Glutamatergic neuron (in vitro differentiated cells): ENCODE results near the gene EEPD1. TPM values are rescaled to one million over a fixed set of nuclear protein-coding genes. Genes with fewer than 3 reads are reported as not detected.

Experiments used
- DNase-seq: peaks from one replicate; pipeline ENCODE4 v3.0.0; 2022
- H3K27ac Mint-ChIP-seq: one replicate; pipeline ENCODE4 v1.8.0; 2020; ENCODE audit warnings: mild to moderate bottlenecking, mixed read lengths, inconsistent platforms; ENCODE audit not compliant: unreplicated experiment
- H3K27me3 Mint-ChIP-seq: one replicate; pipeline ENCODE4 v1.8.0; 2020; ENCODE audit warnings: mild to moderate bottlenecking, moderate library complexity, mixed read lengths, inconsistent platforms; ENCODE audit not compliant: unreplicated experiment
- H3K36me3 Mint-ChIP-seq: one replicate; pipeline ENCODE4 v1.8.0; 2020; ENCODE audit warnings: mild to moderate bottlenecking, mixed read lengths, inconsistent platforms; ENCODE audit not compliant: unreplicated experiment
- H3K4me1 Mint-ChIP-seq: one replicate; pipeline ENCODE4 v1.8.0; 2020; ENCODE audit warnings: mild to moderate bottlenecking, low read depth, mixed read lengths, inconsistent platforms; ENCODE audit not compliant: unreplicated experiment
- H3K4me3 Mint-ChIP-seq: one replicate; pipeline ENCODE4 v1.8.0; 2020; ENCODE audit warnings: mild to moderate bottlenecking, mixed read lengths, inconsistent platforms; ENCODE audit not compliant: unreplicated experiment
- H3K9me3 Mint-ChIP-seq: one replicate; pipeline ENCODE4 v1.8.0; 2020; ENCODE audit warnings: mild to moderate bottlenecking, moderate library complexity, mixed read lengths, inconsistent platforms; ENCODE audit not compliant: unreplicated experiment
- CTCF ChIP-seq: fragments of 200-600 bp; sonication (generic); IDR thresholded peaks from one replicate; pipeline ENCODE4 v1.5.0; 2021; ENCODE audit not compliant: partially characterized antibody, unreplicated experiment
- total RNA-seq: library from RNA; stranded (reverse); fragmentation: NEBNext Ultra II Directional; extraction: Animal tissue kit (Norgen Biotek cat#: 25700); gene quantifications from one replicate; pipeline ENCODE4 v1.2.1, GENCODE V29; 2021; ENCODE audit not compliant: unreplicated experiment

EEPD1 gene
- total RNA-seq, 1 donor from 2014 or later, result 63.9 TPM

- Mint-ChIP-seq H3K27ac (no peak overlapping the region), H3K4me1 (peaks cover 31% of the 10 kb centered on the region), H3K36me3 (peaks cover 11% of the 10 kb centered on the region), H3K9me3 (peaks cover 16% of the 10 kb centered on the region), H3K4me3 (no peak overlapping the region), H3K27me3 (peaks cover 12% of the 10 kb centered on the region)
- no peak for DNase-seq
- no peak for TF ChIP-seq CTCF
Measured at GRCh38 chr7:36176697-36177096, 23.6 kb downstream of the EEPD1 start.

- peaks cover 48% of the 10 kb centered on the region for H3K4me1 Mint-ChIP-seq
- TF ChIP-seq CTCF, result no peak
- no peak overlapping the region for H3K27ac Mint-ChIP-seq
- H3K4me3 Mint-ChIP-seq, result peak overlapping the region; percentile 25
- H3K36me3 Mint-ChIP-seq, result peaks cover 5% of the 10 kb centered on the region
- H3K9me3 Mint-ChIP-seq, result peaks cover 12% of the 10 kb centered on the region
- no peak for DNase-seq
- peaks cover 13% of the 10 kb centered on the region for H3K27me3 Mint-ChIP-seq
Measured at GRCh38 chr7:36180121-36180520, 27.1 kb downstream of the EEPD1 start.

GRCh38 chr7:36181668-36182067 is 28.6 kb downstream of the EEPD1 start:
- DNase-seq, result no peak
- Mint-ChIP-seq H3K27ac (peak overlapping the region; percentile 93), H3K27me3 (peaks cover 16% of the 10 kb centered on the region)

GRCh38 chr7:36182854-36183604 is 30.0 kb downstream of the EEPD1 start:
- Mint-ChIP-seq H3K4me1 (peaks cover 67% of the 10 kb centered on the region), H3K4me3 (no peak overlapping the region), H3K27ac (peak overlapping the region; percentile 75), H3K27me3 (peaks cover 16% of the 10 kb centered on the region), H3K9me3 (peaks cover 14% of the 10 kb centered on the region), H3K36me3 (peaks cover 5% of the 10 kb centered on the region)
- no peak for DNase-seq
- TF ChIP-seq CTCF, result no peak

More at GRCh38 chr7:36181668-36182067, 28.6 kb downstream of the EEPD1 start:
- peaks cover 5% of the 10 kb centered on the region for H3K36me3 Mint-ChIP-seq
- peak overlapping the region; percentile 65 for H3K4me3 Mint-ChIP-seq
- TF ChIP-seq CTCF, result no peak
- H3K4me1 Mint-ChIP-seq, result peaks cover 61% of the 10 kb centered on the region
- peaks cover 12% of the 10 kb centered on the region for H3K9me3 Mint-ChIP-seq

- peaks cover 19% of the 10 kb centered on the region for H3K27me3 Mint-ChIP-seq
- peaks cover 69% of the 10 kb centered on the region for H3K4me1 Mint-ChIP-seq
- H3K4me3 Mint-ChIP-seq, result peak overlapping the region; percentile 3
- no peak overlapping the region for H3K27ac Mint-ChIP-seq
- peaks cover 15% of the 10 kb centered on the region for H3K9me3 Mint-ChIP-seq
- H3K36me3 Mint-ChIP-seq, result no peaks in the 10 kb centered on the region
- no peak for TF ChIP-seq CTCF
- no peak for DNase-seq
Measured at GRCh38 chr7:36185092-36185491, 32.0 kb downstream of the EEPD1 start.
